Measurements from ENCODE around the gene CENPVL1.

GRCh38 chrX:51742586-51742985 is 32.3 kb downstream of the CENPVL1 start:
- TF ChIP-seq CTCF (IDR thresholded peaks at IDR 0.05; ENCODE audit: extremely low read depth in 1 of 2, insufficient read depth in 1 of 2, low read depth in 1 of 2, low read length in 2 of 2) (no peak), MAX (IDR thresholded peaks at IDR 0.05; ENCODE audit: insufficient read depth, insufficient read length) (no peak), POLR2A (IDR thresholded peaks at IDR 0.05; ENCODE audit: low read depth, low read length) (no peak), EZH2 (IDR thresholded peaks at IDR 0.05; ENCODE audit: borderline replicate concordance, low read depth, low read length, severe bottlenecking) (no peak), POLR2AphosphoS5 (IDR thresholded peaks at IDR 0.05; ENCODE audit: insufficient read depth, low read depth, low read length) (no peak), GATA2 (IDR thresholded peaks at IDR 0.05; ENCODE audit: insufficient read depth, insufficient read length, low read depth, low read length) (no peak), JUN (IDR thresholded peaks at IDR 0.05; ENCODE audit: borderline replicate concordance, insufficient read depth, insufficient read length, low read depth) (no peak)

Data from endothelial cell of umbilical vein (primary cell).